ENCODE measurements around the gene C21orf58. TPM values are rescaled to one million over a fixed set of nuclear protein-coding genes. Genes with fewer than 3 reads are reported as not detected.

The C21orf58 gene
- total RNA-seq, 1 experiment from 2014 or later, result 12.7 TPM

GRCh38 chr21:46356005-46356338 is 32.3 kb upstream of the C21orf58 start:
- POLR2A ChIA-PET, result no interaction called here
- intact Hi-C loops (cut with micrococcal nuclease; ENCODE audit: unreplicated experiment) (no loop called here), in situ Hi-C loops (cut with HindIII; ENCODE audit: low pct_unique_long_range_greater_than_20kb, low sequenced_read_pairs) (no loop called here)
- Histone ChIP-seq H3K27me3 (ENCODE audit: control insufficient read depth, insufficient read depth, low read length) (no peaks in the 10 kb centered on the region), H3K4me3 (ENCODE audit: low read depth in 2 of 2, low read length in 2 of 2) (no peak overlapping the region), H3K9me3 (ENCODE audit: control insufficient read depth, insufficient read depth, low read depth, low read length) (no peaks in the 10 kb centered on the region), H3K27ac (ENCODE audit: low read length) (no peak overlapping the region), H3K36me3 (ENCODE audit: control insufficient read depth, insufficient read depth, low read length) (peaks cover 2% of the 10 kb centered on the region), H3K4me1 (ENCODE audit: control insufficient read depth, insufficient read depth, low read length) (no peaks in the 10 kb centered on the region)
- no TSS peak for BruUV-seq (replicated peaks)
- ATAC-seq, result no peak
- CTCF ChIA-PET, result no interaction called here
- no peak for DNase-seq (ENCODE audit: low read depth, low spot score)
- TF ChIP-seq REST (IDR thresholded peaks at IDR 0.05; ENCODE audit: insufficient read depth in 1 of 2, low read depth in 2 of 2, low read length in 1 of 2), result no peak
- no peak for TF ChIP-seq POLR2AphosphoS5 (IDR thresholded peaks at IDR 0.05; ENCODE audit: low read depth, low read length)
- no peak for TF ChIP-seq SIN3A (IDR thresholded peaks at IDR 0.05; ENCODE audit: borderline replicate concordance, insufficient read depth, low read depth, low read length)
- TF ChIP-seq CTCF (IDR thresholded peaks at IDR 0.05), result no peak
- no peak for TF ChIP-seq TCF7L2 (IDR thresholded peaks at IDR 0.05; ENCODE audit: low read depth, low read length)

- Histone ChIP-seq H3K36me3 (ENCODE audit: control insufficient read depth, insufficient read depth, low read length) (peaks cover 4% of the 10 kb centered on the region), H3K27me3 (ENCODE audit: control insufficient read depth, insufficient read depth, low read length) (no peaks in the 10 kb centered on the region), H3K9me3 (ENCODE audit: control insufficient read depth, insufficient read depth, low read depth, low read length) (no peaks in the 10 kb centered on the region), H3K27ac (ENCODE audit: low read length) (no peak overlapping the region), H3K4me3 (ENCODE audit: low read depth in 2 of 2, low read length in 2 of 2) (no peak overlapping the region), H3K4me1 (ENCODE audit: control insufficient read depth, insufficient read depth, low read length) (no peaks in the 10 kb centered on the region)
- BruUV-seq (replicated peaks), result no TSS peak
- ChIA-PET CTCF (no interaction called here), POLR2A (no interaction called here)
- DNase-seq (ENCODE audit: low read depth, low spot score) (no peak), ATAC-seq (no peak)
- in situ Hi-C loops (cut with HindIII; ENCODE audit: low pct_unique_long_range_greater_than_20kb, low sequenced_read_pairs) (no loop called here), intact Hi-C loops (cut with micrococcal nuclease; ENCODE audit: unreplicated experiment) (no loop called here)
- no peak for TF ChIP-seq POLR2AphosphoS5 (IDR thresholded peaks at IDR 0.05; ENCODE audit: low read depth, low read length)
- TF ChIP-seq CTCF (IDR thresholded peaks at IDR 0.05), result no peak
- no peak for TF ChIP-seq SIN3A (IDR thresholded peaks at IDR 0.05; ENCODE audit: borderline replicate concordance, insufficient read depth, low read depth, low read length)
- no peak for TF ChIP-seq TCF7L2 (IDR thresholded peaks at IDR 0.05; ENCODE audit: low read depth, low read length)
- no peak for TF ChIP-seq REST (IDR thresholded peaks at IDR 0.05; ENCODE audit: insufficient read depth in 1 of 2, low read depth in 2 of 2, low read length in 1 of 2)
These were observed 31.7 kb upstream of the C21orf58 start for GRCh38 chr21:46355161-46356004.

Data from Panc1 (cell line).